Thymus (tissue), 11 donors: Measurements from ENCODE around the gene TMEM147. TPM values are rescaled to one million over a fixed set of nuclear protein-coding genes. Genes with fewer than 3 reads are reported as not detected.

Experiments used
- DNase-seq, 9 donors: peaks; one replicate each; pipeline ENCODE4 v3.0.0-alpha.2; 2013; ENCODE audit warnings: low spot score in 9 of 9, low read depth in 6 of 9, missing footprints in 1 of 9
- H3K27ac ChIP-seq, 2 donors: one replicate each; pipeline ENCODE4 v1.5.1; 2013; ENCODE audit warnings: control low read depth in 1 of 2, low read depth in 1 of 2, low read length in 1 of 2, mild to moderate bottlenecking in 1 of 2, moderate library complexity in 1 of 2
- H3K27me3 ChIP-seq, 2 donors: one replicate each; pipeline ENCODE4 v1.5.1; 2013; ENCODE audit warnings: low read length in 1 of 2; ENCODE audit not compliant: control insufficient read depth in 2 of 2, insufficient read depth in 1 of 2
- H3K36me3 ChIP-seq, 2 donors: one replicate each; pipeline ENCODE4 v1.5.1; 2013; ENCODE audit warnings: low read length in 1 of 2, mild to moderate bottlenecking in 1 of 2, moderate library complexity in 1 of 2; ENCODE audit not compliant: control insufficient read depth in 2 of 2, insufficient read depth in 2 of 2
- H3K4me1 ChIP-seq, 2 donors: one replicate each; pipeline ENCODE4 v1.5.1; 2013; ENCODE audit warnings: low read length in 2 of 2; ENCODE audit not compliant: control insufficient read depth in 2 of 2, insufficient read depth in 2 of 2
- H3K4me3 ChIP-seq, 2 donors: one replicate each; pipeline ENCODE4 v1.5.1; 2013; ENCODE audit warnings: low read length in 2 of 2, control low read depth in 1 of 2, mild to moderate bottlenecking in 1 of 2
- H3K9me3 ChIP-seq, 2 donors: one replicate each; pipeline ENCODE4 v1.5.1; 2013; ENCODE audit warnings: low read length in 1 of 2, mild to moderate bottlenecking in 1 of 2; ENCODE audit not compliant: control insufficient read depth in 2 of 2, insufficient read depth in 1 of 2
- WGBS: extraction: QIAGEN DNeasy Blood & Tissue Kit; methylation state at CpG from one replicate; pipeline ENCODE4 v1.1.7; 2013; 5-methylcytosine and 5-hydroxymethylcytosine counted together
- polyA plus RNA-seq: library from polyadenylated mRNA; stranded (reverse); fragments of 200-250 nt; gene quantifications from one replicate; pipeline ENCODE4 v1.2.3, GENCODE V29; 2013
- total RNA-seq: library from RNA; stranded (reverse); fragments of 120-200 nt; gene quantifications from one replicate; pipeline ENCODE4 v1.2.4, GENCODE V29; 2013
- donor health status: healthy.

The TMEM147 gene
- total and polyA plus RNA-seq, 2 donors, result 45.0 to 61.1 TPM

DNA sequence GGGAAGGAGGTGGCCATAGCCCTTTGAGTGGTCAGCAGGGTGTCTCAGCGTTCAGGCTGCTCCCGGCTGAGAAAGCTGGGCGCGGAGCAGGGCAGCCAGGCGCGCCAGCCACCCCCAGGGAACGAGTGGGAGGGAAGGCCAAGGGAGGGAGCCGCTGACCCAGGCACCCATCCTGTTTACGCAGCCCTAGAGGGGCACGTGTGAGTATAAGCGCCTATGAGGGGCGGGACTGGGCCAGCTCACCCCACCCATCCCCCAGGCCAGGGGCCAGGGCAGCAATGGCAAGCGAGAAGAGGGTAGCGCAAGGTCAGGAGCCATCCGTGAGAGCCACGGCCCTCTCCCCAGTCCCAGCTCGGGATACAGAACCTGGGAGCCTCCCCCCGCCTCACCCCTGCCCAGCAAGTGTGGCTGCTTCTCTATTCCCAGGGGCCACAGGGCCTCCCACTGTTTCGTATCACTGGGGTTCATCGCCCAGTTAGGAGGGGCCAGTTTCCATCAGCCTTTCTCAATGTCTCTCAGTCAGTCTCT is 31.1 kb upstream of the TMEM147 start:
- DNase-seq, result no peak
- Histone ChIP-seq H3K4me3 (no peak overlapping the region), H3K27ac (no peak overlapping the region), H3K27me3 (peaks cover 11 to 53% of the 10 kb centered on the region in 2 donors), H3K4me1 (no peaks in the 10 kb centered on the region), H3K9me3 (no peaks in the 10 kb centered on the region), H3K36me3 (no peaks in the 10 kb centered on the region)
- WGBS, result 51% methylated on average over 20 of the region's 20 CpGs

DNA sequence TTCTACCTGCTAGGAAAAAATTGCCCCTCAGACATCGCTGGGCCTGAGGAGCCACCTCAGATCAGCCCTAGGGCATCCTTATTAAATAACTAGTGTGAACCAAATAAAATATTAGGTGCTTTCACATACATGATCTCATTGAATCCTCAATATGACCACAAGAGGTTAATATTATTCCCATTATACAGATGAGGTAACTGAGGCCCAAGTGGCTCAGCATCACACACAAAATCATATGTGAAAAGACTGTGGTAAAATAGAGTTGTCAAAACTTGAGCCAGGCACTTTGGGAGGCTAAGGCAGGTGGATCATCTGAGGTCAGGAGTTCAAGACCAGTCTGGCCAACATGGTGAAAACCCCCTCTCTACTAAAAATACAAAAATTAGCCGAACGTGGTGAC is 29.1 kb upstream of the TMEM147 start:
- no peak overlapping the region for H3K27ac ChIP-seq
- H3K36me3 ChIP-seq, result no peaks in the 10 kb centered on the region
- 94% methylated on average over 3 of the region's 3 CpGs for WGBS
- no peaks in the 10 kb centered on the region for H3K9me3 ChIP-seq
- no peak for DNase-seq
- no peaks in the 10 kb centered on the region for H3K4me1 ChIP-seq
- peaks cover 0 to 33% of the 10 kb centered on the region in 2 donors for H3K27me3 ChIP-seq
- no peak overlapping the region for H3K4me3 ChIP-seq

DNA sequence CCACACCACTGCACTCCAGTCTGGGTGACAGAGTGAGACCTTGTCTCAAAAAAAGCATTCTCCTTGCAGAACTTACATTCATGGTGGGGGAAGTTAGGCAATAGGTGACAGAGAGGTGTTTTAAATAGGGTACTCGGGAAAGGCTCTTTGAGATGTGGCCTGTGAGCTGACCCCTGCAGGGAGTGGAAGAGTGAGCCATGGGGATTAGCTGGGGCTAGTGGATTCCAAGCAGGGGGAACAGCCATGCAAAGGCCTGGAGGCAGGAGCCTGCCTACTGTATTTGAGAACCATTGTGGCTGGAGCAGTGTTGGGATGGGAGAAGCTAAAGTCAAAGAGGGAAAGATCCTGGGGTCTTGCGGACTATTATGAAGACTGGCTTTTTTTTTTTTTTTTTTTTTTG is 28.1 kb upstream of the TMEM147 start:
- 94% methylated on average over 2 of the region's 2 CpGs for WGBS
- Histone ChIP-seq H3K9me3 (no peaks in the 10 kb centered on the region), H3K27ac (no peak overlapping the region), H3K4me1 (no peaks in the 10 kb centered on the region), H3K27me3 (peaks cover 0 to 24% of the 10 kb centered on the region in 2 donors), H3K4me3 (no peak overlapping the region), H3K36me3 (no peaks in the 10 kb centered on the region)
- no peak for DNase-seq

DNA sequence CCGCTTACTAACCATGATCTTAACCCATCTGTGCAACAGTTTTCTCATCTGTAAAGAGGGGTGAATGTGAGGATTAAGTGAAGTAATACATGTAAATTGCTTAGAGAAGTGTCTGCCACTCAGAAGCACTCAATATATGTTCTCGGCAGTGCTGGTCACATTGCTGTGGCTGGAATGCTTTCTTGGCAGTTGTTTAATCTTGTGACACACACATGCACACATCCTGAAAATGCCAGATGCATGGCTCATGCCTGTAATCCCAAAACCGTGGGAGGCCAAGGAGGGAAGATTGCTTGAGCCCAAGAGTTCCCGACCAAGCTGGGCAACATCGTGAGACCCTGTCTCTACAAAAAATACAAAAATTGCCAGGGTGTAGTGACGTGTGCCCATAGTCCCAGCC is 27.1 kb upstream of the TMEM147 start:
- Histone ChIP-seq H3K36me3 (no peaks in the 10 kb centered on the region), H3K4me3 (no peak overlapping the region), H3K4me1 (no peaks in the 10 kb centered on the region), H3K27me3 (peaks cover 0 to 14% of the 10 kb centered on the region in 2 donors), H3K27ac (no peak overlapping the region), H3K9me3 (no peaks in the 10 kb centered on the region)
- DNase-seq, result no peak
- 93% methylated on average over 6 of the region's 6 CpGs for WGBS

DNA sequence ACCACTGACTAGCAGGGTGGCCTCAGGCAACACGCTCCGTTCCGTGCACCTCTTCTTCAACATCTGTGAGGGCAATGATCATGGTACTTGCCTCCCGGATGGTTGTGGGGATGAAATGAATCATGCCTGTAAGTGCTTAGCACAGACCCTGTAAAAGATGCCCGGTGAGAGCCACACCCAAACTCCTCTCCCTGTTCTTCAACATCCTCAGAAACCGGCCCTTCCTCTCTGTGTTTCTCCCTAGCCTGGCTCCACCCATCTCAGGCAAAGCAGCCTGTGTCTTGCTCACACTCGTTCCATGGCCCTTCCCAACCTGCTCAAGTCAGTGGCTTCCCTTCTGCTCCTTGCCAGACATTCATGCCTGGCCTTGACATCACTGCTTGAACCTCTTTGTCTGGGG is 26.1 kb upstream of the TMEM147 start:
- 84% methylated on average over 7 of the region's 7 CpGs for WGBS

DNA sequence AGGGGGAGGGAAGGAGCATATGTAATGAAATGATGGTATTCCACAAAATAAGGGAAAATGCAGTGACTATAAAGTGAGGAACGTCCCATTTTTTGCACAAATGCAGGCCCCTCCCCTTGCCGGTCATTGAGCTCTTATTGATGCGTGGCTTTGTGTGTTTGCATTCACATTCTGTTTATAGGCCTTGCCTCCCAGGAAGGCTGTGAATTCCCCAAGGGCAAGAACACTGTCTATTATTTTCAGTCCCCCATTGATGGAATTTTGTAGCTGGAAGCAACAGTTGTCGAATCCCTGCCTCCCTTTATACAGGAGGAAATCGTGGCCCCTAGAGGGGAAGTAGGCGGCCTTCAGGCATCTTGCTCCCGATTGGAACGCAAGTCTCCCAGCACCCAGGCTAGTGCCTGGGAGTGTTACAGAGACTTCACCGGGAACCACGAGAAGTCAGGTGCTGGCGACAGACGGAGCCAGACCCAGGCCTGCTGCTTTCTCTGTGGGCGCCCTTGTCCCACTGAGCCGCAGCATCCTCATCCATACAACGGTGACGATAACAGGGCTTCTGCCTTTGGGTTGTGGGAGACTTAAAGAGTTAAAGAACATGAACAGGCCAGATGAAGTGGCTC is 24.2 kb upstream of the TMEM147 start:
- no peaks in the 10 kb centered on the region for H3K36me3 ChIP-seq
- no peaks in the 10 kb centered on the region for H3K4me1 ChIP-seq
- DNase-seq, result no peak
- H3K27ac ChIP-seq, result no peak overlapping the region
- no peak overlapping the region for H3K4me3 ChIP-seq
- peaks cover 0 to 18% of the 10 kb centered on the region in 2 donors for H3K27me3 ChIP-seq
- H3K9me3 ChIP-seq, result no peaks in the 10 kb centered on the region
- WGBS, result 88% methylated on average over 16 of the region's 16 CpGs

More for the DNA sequence above, 26.1 kb upstream of the TMEM147 start:
- Histone ChIP-seq H3K27ac (no peak overlapping the region), H3K27me3 (peaks cover 0 to 11% of the 10 kb centered on the region in 2 donors), H3K4me1 (no peaks in the 10 kb centered on the region), H3K36me3 (no peaks in the 10 kb centered on the region), H3K4me3 (no peak overlapping the region), H3K9me3 (no peaks in the 10 kb centered on the region)
- DNase-seq, result no peak

DNA sequence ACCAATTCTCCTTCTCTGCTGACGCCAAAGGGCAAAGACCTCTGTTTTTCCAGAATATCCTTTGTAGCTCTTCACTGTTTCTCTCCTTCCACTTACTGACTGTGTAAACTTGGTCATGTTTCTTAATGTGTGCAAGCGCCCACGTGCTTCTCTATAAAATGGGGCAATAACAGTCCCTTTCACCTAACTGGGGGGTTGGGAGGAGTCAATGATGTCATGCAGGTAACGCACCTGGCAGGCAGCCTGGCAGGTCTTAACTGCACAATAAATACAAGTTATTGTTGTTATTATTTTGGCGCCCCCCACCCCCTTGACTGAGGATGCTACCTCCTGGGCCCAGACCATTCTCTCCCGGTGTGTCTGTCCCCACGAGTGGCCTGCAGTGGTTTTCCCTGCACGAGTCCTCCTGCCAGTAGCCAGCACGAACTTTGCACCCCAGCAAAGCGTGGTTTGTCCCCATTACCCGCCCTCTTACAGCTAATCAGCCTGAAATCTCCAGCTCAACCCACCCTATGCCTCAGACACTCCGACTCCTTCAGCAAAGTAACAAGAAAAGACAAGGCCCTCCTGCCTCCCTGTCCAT is 22.6 kb upstream of the TMEM147 start:
- Histone ChIP-seq H3K27ac (no peak overlapping the region), H3K36me3 (no peaks in the 10 kb centered on the region), H3K4me3 (no peak overlapping the region), H3K4me1 (no peaks in the 10 kb centered on the region), H3K27me3 (peaks cover 0 to 19% of the 10 kb centered on the region in 2 donors), H3K9me3 (no peaks in the 10 kb centered on the region)
- WGBS, result 93% methylated on average over 12 of the region's 12 CpGs
- no peak for DNase-seq

DNA sequence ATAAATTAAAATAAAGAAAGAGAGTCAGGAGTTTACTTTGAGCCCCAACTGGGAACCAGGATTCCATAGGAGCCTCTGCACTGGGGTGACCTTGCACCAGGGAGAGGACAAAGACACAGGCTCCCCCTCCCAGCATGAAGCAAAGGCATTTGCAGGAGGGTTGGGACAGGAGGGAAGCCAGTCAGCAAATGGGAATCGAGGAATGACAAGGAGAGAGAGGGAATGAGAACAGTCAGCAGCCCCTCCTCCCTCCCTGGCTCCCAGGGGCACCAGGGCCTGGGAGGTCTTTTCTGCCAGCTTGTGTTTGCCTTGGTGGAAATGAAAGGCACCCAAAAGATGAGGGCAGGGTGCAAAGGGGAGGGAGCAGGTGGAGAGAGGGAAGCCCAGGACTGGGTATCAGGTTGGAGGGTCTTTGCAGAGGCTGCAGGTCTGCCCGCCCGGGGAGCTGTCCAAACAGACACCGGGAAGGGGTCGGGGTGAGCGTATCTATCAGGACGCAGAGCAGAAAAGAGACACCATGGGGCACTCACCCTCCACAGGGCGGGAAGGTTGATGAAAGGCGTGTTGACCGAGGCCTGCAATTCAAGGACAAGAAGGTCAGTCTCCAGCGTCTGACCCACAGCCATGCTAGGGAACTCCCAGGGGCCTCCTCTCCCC is 21.1 kb upstream of the TMEM147 start:
- Histone ChIP-seq H3K36me3 (no peaks in the 10 kb centered on the region), H3K27me3 (peaks cover 0 to 27% of the 10 kb centered on the region in 2 donors), H3K27ac (no peak overlapping the region), H3K4me3 (no peak overlapping the region), H3K9me3 (no peaks in the 10 kb centered on the region), H3K4me1 (no peaks in the 10 kb centered on the region)
- 83% methylated on average over 11 of the region's 11 CpGs for WGBS
- no peak for DNase-seq

DNA sequence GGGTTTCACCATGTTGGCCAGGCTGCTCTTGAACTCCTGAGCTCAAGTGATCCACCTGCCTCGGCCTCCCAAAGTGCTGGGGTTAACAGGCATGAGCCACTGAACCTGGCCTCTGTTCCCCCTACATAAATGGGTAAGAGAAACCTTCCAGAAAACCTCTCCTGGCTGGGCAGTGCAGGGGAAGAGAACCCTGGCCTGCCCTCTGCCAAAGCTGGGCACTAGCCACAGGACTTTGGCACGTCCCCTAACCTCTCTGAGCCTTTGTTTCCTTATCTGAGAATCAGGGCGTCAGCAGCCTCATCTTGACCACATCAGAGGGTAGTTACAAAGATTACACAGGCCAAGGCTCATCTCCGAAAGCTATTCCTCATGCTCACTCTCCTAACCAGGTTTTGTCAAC is 19.6 kb upstream of the TMEM147 start:
- WGBS, result 91% methylated on average over 4 of the region's 4 CpGs
- Histone ChIP-seq H3K4me3 (no peak overlapping the region), H3K4me1 (no peaks in the 10 kb centered on the region), H3K27ac (no peak overlapping the region), H3K27me3 (peaks cover 0 to 37% of the 10 kb centered on the region in 2 donors), H3K36me3 (no peaks in the 10 kb centered on the region), H3K9me3 (no peaks in the 10 kb centered on the region)
- DNase-seq, result no peak
